ENCODE measurements around the gene TRPC4AP. TPM values are rescaled to one million over a fixed set of nuclear protein-coding genes. Genes with fewer than 3 reads are reported as not detected.

TRPC4AP gene
- total and polyA plus RNA-seq, 8 donors: 26.2 to 89.0 (median 52.4) TPM

DNA sequence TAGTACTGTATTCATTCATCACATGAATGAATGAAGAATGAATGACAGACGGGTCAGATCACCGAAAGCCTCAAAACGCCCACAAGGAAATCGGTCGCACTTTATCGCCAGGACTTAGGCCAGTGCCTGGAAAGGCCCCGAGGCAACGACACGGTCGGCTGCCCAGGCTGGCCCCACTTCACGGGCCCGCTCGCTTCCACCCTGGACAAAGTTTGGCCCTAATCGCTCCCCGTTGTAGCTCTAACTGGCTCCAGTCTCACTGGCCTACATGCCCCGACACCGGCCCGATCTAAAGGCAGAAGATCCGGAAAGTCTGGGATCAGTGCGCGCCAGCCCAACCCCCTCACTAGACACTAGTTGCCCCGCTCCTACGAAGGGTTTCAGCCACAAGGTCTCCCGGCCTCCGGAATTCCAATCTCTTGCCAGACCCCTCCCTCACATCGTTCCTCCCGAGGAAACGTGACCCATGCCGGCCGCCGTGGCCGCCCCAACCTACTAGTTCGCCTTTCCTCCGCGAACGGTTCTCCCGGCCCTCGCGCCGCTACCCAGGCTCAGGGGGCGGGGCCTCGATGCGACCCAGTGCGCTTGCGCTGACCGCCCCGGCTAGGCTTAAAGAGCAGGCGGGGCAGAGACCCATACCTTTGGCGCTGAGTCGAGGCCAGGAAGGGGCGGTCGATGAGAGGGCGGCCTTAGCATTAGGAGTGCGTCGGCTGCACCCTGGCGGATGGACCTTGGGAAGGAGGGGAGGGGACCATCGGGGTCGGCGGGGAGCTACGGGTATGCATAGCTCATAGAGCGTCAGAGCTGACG, 137.2 kb downstream of the TRPC4AP start, which contains the start of the genes GSS and MYH7B:
Gene GSS (minus strand): TSS at position 576 of the 810 bp plus-strand sequence. CDS start 3,954 bp downstream, outside the sequence.
Gene MYH7B (plus strand): TSS at position 638 of the 810 bp plus-strand sequence. CDS start 22,138 bp downstream, outside the sequence.
- Histone ChIP-seq H3K36me3 (peaks cover 0 to 13% (median 8%) of the 10 kb centered on the region in 4 donors), H3K4me3 (peak within 1 kb of the TSS; percentile 58 to 65 (median 62)), H3K9me3 (no peaks in the 10 kb centered on the region), H3K4me1 (peaks cover 9 to 32% (median 24%) of the 10 kb centered on the region in 4 donors), H3K27ac (peak within 1 kb of the TSS; percentile 88 to 94 (median 92)), H3K27me3 (no peaks in the 10 kb centered on the region)
- TF ChIP-seq EP300 (IDR thresholded peaks at IDR 0.05): no peak
- peak in 2 of 4 donors; percentile 33 to 47 for TF ChIP-seq POLR2A (IDR thresholded peaks at IDR 0.05)
- TF ChIP-seq POLR2AphosphoS5 (IDR thresholded peaks at IDR 0.05): peak; percentile 89 to 98 (median 92)
- TF ChIP-seq CTCF (IDR thresholded peaks at IDR 0.05): peak in 5 of 7 experiments; percentile 33 to 97 (median 72)
- 0% methylated on average over 42 to 62 of the region's 62 CpGs for WGBS, 5 donors
- peak; percentile 99 to 100 for DNase-seq
- intact Hi-C loops (cut with DNase I; ENCODE audit: low total_unique reads): loop anchor here (5.0 kb wide), 1 partner anchor 83 kb away; the partner anchor contains the start of gene GGT7

- H3K27ac ChIP-seq: peak overlapping the region; percentile 14 to 94 (median 92)
- intact Hi-C loops (cut with DNase I; ENCODE audit: low total_unique reads): loop anchor here (5.0 kb wide), 1 partner anchor 83 kb away; the partner anchor contains the start of gene GGT7
- no peaks in the 10 kb centered on the region for H3K9me3 ChIP-seq
- H3K4me3 ChIP-seq: peak overlapping the region; percentile 58 to 65 (median 62)
- H3K4me1 ChIP-seq: peaks cover 9 to 36% (median 24%) of the 10 kb centered on the region in 4 donors
- no peaks in the 10 kb centered on the region for H3K27me3 ChIP-seq
- WGBS, 5 donors: 6 to 10% (median 8%) methylated on average over 13 of the region's 13 CpGs
- peak; percentile 28 to 55 for DNase-seq
- H3K36me3 ChIP-seq: peaks cover 0 to 19% (median 11%) of the 10 kb centered on the region in 4 donors
- no peak for TF ChIP-seq POLR2A (IDR thresholded peaks at IDR 0.05)
- no peak for TF ChIP-seq EP300 (IDR thresholded peaks at IDR 0.05)
- no peak for TF ChIP-seq CTCF (IDR thresholded peaks at IDR 0.05)
Measured at GRCh38 chr20:34954904-34955230, 137.7 kb downstream of the TRPC4AP start.

- peaks cover 9 to 44% (median 28%) of the 10 kb centered on the region in 4 donors for H3K4me1 ChIP-seq
- H3K27ac ChIP-seq: no peak overlapping the region
- H3K4me3 ChIP-seq: no peak overlapping the region
- H3K27me3 ChIP-seq: no peaks in the 10 kb centered on the region
- intact Hi-C loops (cut with DNase I; ENCODE audit: low total_unique reads): no loop called here
- no peaks in the 10 kb centered on the region for H3K9me3 ChIP-seq
- DNase-seq: no peak
- WGBS, 5 donors: 78 to 85% (median 80%) methylated on average over 7 of the region's 7 CpGs
- no peak for TF ChIP-seq POLR2AphosphoS5 (IDR thresholded peaks at IDR 0.05)
- no peak for TF ChIP-seq CTCF (IDR thresholded peaks at IDR 0.05)
- TF ChIP-seq POLR2A (IDR thresholded peaks at IDR 0.05): no peak
- TF ChIP-seq EP300 (IDR thresholded peaks at IDR 0.05): no peak
- peaks cover 0 to 23% (median 11%) of the 10 kb centered on the region in 4 donors for H3K36me3 ChIP-seq
Measured at GRCh38 chr20:34953960-34954359, 138.6 kb downstream of the TRPC4AP start.

GRCh38 chr20:34952671-34953070, 139.9 kb downstream of the TRPC4AP start:
- 77 to 90% (median 84%) methylated on average over 5 of the region's 5 CpGs for WGBS, 5 donors
- H3K36me3 ChIP-seq: peaks cover 0 to 23% (median 11%) of the 10 kb centered on the region in 4 donors
- intact Hi-C loops (cut with DNase I; ENCODE audit: low total_unique reads): no loop called here
- peaks cover 9 to 55% (median 33%) of the 10 kb centered on the region in 4 donors for H3K4me1 ChIP-seq
- H3K27me3 ChIP-seq: no peaks in the 10 kb centered on the region
- TF ChIP-seq POLR2AphosphoS5 (IDR thresholded peaks at IDR 0.05): no peak
- no peak for DNase-seq
- no peaks in the 10 kb centered on the region for H3K9me3 ChIP-seq
- H3K27ac ChIP-seq: no peak overlapping the region
- no peak overlapping the region for H3K4me3 ChIP-seq

Small RNAs within 50 kb of the gene (small RNA-seq; reads per million reads assigned to genes)
- gene MIR499A (0 to 0.31 (median 0.05) reads per million in 4 donors), gene RF00275 (0 to 0.46 (median 0) reads per million in 4 donors), gene RNU6-407P (0 reads per million in 4 donors)

Other genes starting within 250 kb of the TRPC4AP start
- gene GGT7, start 220.0 kb downstream of the TRPC4AP start, total RNA-seq: 10 to 100 TPM; 10.5 to 29.0 (median 19.2) TPM
- gene GGT7, start 220.0 kb downstream of the TRPC4AP start, polyA plus RNA-seq: 10 to 100 TPM in 1 of 3 donors, 1 to 10 TPM in 2; 4.1 to 12.8 (median 8.4) TPM
- 1,000 to 10,000 TPM in 1 of 5 donors, 100 to 1,000 TPM in 3, 10 to 100 TPM in 1; 98.8 to 1,709 (median 162) TPM for gene ACSS2, start 216.2 kb downstream of the TRPC4AP start, total RNA-seq
- 100 to 1,000 TPM in 1 of 3 donors, 10 to 100 TPM in 2; 59.0 to 120 (median 68.5) TPM for gene ACSS2, start 216.2 kb downstream of the TRPC4AP start, polyA plus RNA-seq
- 100 to 1,000 TPM in 1 of 5 donors, 10 to 100 TPM in 4; 18.1 to 199 (median 54.6) TPM for gene GSS, start 137.0 kb downstream of the TRPC4AP start, total RNA-seq
- 10 to 100 TPM; 41.5 to 45.8 (median 41.6) TPM for gene GSS, start 137.0 kb downstream of the TRPC4AP start, polyA plus RNA-seq
- gene MYH7B, start 136.9 kb downstream of the TRPC4AP start, total RNA-seq: 1 to 10 TPM in 1 of 5 donors, under 1 TPM in 2, not detected in 2; 0.45 to 1.5 (median 0.58) TPM
- gene MYH7B, start 136.9 kb downstream of the TRPC4AP start, polyA plus RNA-seq: under 1 TPM; 0.15 to 0.68 (median 0.60) TPM
- gene EDEM2, start 54.5 kb upstream of the TRPC4AP start, total RNA-seq: 10 to 100 TPM in 4 of 5 donors, 1 to 10 TPM in 1; 8.4 to 55.8 (median 15.8) TPM
- gene EDEM2, start 54.5 kb upstream of the TRPC4AP start, polyA plus RNA-seq: 10 to 100 TPM in 1 of 3 donors, 1 to 10 TPM in 2; 7.9 to 11.6 (median 9.2) TPM
- 10 to 100 TPM in 2 of 5 donors, 1 to 10 TPM in 3; 4.0 to 37.6 (median 7.8) TPM for gene PROCR, start 79.3 kb upstream of the TRPC4AP start, total RNA-seq
- 10 to 100 TPM; 15.0 to 31.2 (median 27.6) TPM for gene PROCR, start 79.3 kb upstream of the TRPC4AP start, polyA plus RNA-seq
- gene MMP24, start 133.9 kb upstream of the TRPC4AP start, total RNA-seq: 1 to 10 TPM in 3 of 5 donors, not detected in 2; 1.5 to 6.2 (median 2.7) TPM
- gene MMP24, start 133.9 kb upstream of the TRPC4AP start, polyA plus RNA-seq: 1 to 10 TPM in 1 of 3 donors, under 1 TPM in 2; 0.15 to 1.7 (median 0.20) TPM
- gene MMP24OS, start 185.3 kb upstream of the TRPC4AP start, total RNA-seq: 10 to 100 TPM; 16.2 to 70.7 (median 37.9) TPM
- 10 to 100 TPM; 27.3 to 82.4 (median 58.3) TPM for gene MMP24OS, start 185.3 kb upstream of the TRPC4AP start, polyA plus RNA-seq
- gene EIF6, start 192.0 kb upstream of the TRPC4AP start, total RNA-seq: 10 to 100 TPM; 16.3 to 99.5 (median 88.9) TPM
- gene EIF6, start 192.0 kb upstream of the TRPC4AP start, polyA plus RNA-seq: 100 to 1,000 TPM; 123 to 163 (median 163) TPM
- not detected for gene FAM83C, start 199.6 kb upstream of the TRPC4AP start, total RNA-seq
- gene FAM83C, start 199.6 kb upstream of the TRPC4AP start, polyA plus RNA-seq: 1 to 10 TPM in 1 of 3 donors, not detected in 2; 6.5 TPM